GM11168 (cell line): ENCODE data around the gene SLC1A2.
"Not testable (repeated sequence)": the region's sequence is repeated elsewhere in the genome, so short reads cannot be mapped to it uniquely, and the experiment has no call there.

ENCODE experiments used
- in situ Hi-C: fragments of 300-500 bp; cut with MboI; formaldehyde crosslinking; loops from one replicate; pipeline ENCODE4 v1.12.0; 2022; ENCODE audit warnings: low sequenced_read_pairs; ENCODE audit not compliant: unreplicated experiment

The SLC1A2 gene

GRCh38 chr11:35235936-35236666 is 183.3 kb downstream of the SLC1A2 start:
- in situ Hi-C loops, result loop anchor here (10.0 kb wide), 1 partner anchor 311 kb away; no protein-coding TSS in a partner anchor

DNA sequence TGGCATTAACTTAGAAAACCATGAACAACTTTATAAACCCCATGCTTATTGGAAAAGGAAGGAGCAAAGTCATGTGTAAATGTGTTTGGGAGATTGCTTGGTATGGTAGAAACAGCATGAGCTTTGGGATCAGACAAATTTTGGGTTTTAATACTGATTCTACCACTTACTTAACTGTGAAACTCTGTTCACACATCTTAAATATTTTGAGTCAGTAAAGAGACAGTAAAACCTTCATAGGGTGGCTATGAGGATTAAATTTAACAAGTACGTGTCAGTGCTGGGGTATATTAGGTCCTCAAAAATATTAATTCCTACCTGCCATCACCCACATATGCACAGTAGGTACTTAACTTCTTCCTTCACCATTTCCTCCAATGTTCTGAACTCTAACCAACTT is 183.9 kb downstream of the SLC1A2 start:
- in situ Hi-C loops, result loop anchor here (10.0 kb wide), 1 partner anchor 311 kb away; no protein-coding TSS in a partner anchor

DNA sequence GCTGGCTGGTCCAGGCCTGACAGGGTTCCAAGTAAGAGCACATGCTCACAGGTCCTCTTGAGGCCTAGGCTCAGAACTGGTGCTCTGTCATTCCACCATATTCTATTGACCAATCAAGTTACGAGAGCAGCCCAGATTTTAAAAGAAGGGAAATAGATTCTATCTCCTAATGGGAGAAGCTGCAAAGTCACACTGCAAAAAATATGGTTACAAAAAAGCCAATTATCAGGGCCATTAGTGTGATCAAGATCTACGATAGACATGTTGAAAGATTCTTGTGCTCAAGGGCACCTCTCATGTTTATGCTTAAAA is 184.2 kb downstream of the SLC1A2 start:
- in situ Hi-C loops, result loop anchor here (10.0 kb wide), 1 partner anchor 310 kb away; no protein-coding TSS in a partner anchor

- in situ Hi-C loops, result loop anchor here (10.0 kb wide), 1 partner anchor 310 kb away; no protein-coding TSS in a partner anchor
These were observed 184.8 kb downstream of the SLC1A2 start for GRCh38 chr11:35234460-35235156.

- in situ Hi-C loops, result loop anchor here (10.0 kb wide), 1 partner anchor 309 kb away; no protein-coding TSS in a partner anchor
These were observed 185.8 kb downstream of the SLC1A2 start for GRCh38 chr11:35233518-35233917.

DNA sequence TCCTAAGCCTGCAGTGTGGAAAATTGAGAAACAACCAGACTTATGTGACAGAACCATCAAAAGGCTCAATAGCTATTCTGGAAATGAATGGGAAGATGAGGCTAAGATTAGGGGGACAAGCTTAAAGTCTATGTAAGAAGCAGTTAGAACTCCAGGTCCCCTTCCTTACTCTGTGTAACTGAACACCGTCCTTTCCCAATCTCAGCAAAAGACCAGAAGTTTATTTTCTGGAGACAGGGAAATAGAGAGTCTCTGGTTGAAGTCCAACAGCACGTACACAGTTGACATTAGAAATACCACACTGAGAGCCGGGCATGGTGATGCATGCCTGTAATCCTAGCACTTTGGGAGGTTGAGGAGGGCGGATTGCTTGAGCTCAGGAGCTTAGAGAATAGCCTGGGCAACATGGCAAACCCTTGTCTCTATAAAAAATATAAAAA is 186.4 kb downstream of the SLC1A2 start:
- in situ Hi-C loops, result loop anchor here (10.0 kb wide), 1 partner anchor 308 kb away; no protein-coding TSS in a partner anchor

DNA sequence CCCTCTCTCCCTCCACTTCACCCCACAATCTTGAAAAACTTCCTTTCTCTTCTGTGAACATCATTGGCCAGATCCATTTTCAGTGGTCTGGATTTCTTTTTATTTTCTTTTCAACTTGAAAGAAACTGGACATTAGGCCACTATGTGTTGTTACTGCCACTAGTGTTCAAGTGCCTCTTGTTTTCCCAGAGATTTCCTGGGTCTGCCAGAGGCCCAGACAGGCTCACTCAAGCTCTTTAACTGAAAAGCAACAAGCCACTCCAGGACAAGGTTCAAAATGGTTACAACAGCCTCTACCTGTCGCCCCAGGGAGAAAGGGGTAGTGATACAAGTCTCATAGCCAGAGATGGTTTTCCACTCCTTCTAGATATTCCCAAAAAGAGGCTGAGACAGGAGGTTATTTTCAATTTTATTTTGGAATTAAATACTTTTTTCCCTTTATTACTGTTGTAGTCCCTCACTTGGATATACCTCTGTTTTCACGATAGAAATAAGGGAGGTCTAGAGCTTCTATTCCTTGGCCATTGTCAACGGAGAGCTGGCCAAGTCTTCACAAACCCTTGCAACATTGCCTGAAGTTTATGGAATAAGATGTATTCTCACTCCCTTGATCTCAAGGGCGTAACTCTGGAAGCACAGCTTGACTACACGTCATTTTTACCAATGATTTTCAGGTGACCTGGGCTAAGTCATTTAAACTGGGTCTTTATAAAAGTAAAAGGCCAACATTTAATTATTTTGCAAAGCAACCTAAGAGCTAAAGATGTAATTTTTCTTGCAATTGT is 188.1 kb downstream of the SLC1A2 start:
- in situ Hi-C loops, result loop anchor here (10.0 kb wide), 1 partner anchor 306 kb away; no protein-coding TSS in a partner anchor

DNA sequence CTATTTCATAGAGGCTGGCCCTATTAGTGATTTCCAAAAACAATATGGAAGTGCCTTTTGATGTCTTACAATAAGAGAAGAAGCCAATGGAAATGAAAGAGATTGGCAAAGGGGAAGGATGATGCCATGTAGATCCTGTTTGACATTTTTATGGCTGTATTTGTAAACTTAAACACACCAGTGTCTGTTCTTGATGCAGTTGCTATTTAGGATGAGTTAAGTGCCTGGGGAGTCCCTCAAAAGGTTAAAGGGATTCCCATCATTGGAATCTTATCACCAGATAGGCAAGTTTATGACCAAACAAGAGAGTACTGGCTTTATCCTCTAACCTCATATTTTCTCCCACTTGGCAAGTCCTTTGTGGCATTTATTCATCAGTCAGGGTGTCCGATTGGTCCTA is 189.0 kb downstream of the SLC1A2 start:
- in situ Hi-C loops, result loop anchor here (10.0 kb wide), 1 partner anchor 306 kb away; no protein-coding TSS in a partner anchor

DNA sequence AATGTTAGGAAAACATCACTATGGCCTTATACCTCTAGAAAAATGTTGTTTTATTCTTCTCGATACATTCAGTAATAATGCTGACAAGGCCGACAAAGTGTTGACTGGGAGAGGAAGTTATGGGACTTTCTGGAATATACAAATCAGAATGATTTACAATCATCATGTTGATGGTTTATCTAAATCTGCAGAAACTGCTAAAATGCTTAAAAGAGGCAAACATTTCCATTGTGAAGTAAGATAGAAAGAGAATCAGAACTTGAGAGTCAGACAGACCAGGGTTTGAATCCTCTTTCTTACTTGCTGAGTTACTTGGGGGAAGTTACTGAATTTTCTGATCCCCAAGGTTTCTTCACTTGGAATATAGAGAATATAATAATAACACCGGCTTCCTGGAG is 191.0 kb downstream of the SLC1A2 start:
- in situ Hi-C loops, result no loop called here

GRCh38 chr11:35227576-35228327 is 191.6 kb downstream of the SLC1A2 start:
- in situ Hi-C loops, result no loop called here

DNA sequence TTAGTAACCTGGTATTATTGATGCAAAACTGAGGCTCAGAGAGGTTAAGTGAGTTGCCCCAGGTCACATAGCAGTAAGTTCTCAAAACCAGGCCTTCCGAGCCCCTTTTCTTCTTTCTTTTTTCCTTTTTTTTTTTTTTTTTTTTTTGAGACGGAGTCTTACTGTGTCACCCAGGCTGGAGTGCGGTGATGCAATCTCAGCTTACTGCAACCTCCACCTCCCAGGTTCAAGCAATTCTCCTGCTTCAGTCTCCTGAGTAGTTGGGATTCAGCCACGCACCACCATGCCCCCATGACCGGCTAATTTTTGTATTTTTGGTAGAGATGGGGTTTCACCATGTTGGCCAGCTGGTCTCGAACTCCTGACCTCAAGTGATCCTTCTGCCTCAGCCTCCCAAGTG is 192.6 kb downstream of the SLC1A2 start:
- in situ Hi-C loops, result not testable (repeated sequence)

DNA sequence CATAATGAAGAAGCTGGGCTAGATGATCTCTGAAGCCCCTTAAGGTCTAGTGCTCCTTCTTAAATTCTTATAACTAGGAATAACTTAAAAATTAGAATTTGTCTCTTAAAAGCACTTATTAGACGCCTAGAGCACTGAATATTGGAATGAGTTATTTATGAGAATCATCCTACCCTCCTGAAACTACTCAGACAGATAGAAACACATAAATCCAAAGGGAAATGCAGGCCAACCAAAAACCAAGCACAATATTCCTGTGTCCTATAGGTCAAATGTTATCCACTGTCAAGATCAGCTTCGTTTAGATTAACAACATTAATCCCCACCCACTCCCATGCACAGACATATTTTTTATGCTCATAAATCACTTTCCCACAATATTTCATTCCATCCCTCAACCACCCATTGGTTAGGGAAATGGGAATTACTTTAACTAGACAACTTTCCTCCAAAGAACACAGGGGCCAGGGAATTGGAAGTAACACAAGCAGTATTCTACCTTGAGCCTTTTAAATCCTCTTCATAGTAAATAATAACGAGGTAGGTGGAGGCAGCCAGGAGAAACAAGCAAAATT is 193.3 kb downstream of the SLC1A2 start:
- in situ Hi-C loops, result no loop called here

- in situ Hi-C loops, result no loop called here
These were observed 195.4 kb downstream of the SLC1A2 start for GRCh38 chr11:35223991-35224390.

GRCh38 chr11:35223371-35223796 is 196.0 kb downstream of the SLC1A2 start:
- in situ Hi-C loops, result no loop called here

GRCh38 chr11:35218956-35219355 is 200.4 kb downstream of the SLC1A2 start:
- in situ Hi-C loops, result no loop called here

DNA sequence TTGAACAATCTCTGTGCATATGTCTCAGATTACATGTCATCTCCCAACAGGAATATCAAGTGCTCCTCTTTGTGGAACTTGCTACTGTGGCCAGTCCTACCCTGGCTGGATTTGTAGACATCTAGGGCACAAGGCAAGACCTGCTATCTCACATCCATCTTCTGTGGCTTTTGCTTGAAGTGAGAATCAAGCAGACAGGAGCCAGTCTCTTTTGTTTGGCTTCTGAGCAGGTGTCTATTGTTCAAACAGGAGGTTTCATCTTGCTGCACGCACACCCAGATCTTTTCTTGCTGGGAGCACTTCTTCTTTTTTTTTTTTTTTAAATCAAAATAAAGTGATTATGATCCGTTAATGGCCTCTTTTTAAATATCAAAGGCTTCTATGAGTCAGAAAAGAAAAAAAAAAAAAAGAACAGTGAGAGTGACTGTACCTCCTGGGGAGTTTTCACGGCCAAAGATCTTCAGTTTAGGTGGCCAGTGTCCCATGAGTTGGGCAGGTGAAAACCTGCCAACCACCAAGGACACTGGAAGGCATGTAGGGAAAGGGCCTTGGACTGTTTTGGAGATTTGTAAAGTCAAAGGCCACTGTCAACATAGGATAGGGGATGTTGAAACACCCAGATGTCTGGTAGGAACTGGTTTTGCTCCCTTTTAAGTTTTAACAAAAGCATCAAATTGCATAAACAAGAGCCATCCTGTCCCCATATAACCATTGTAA is 202.2 kb downstream of the SLC1A2 start:
- in situ Hi-C loops, result no loop called here

GRCh38 chr11:35215945-35216344 is 203.4 kb downstream of the SLC1A2 start:
- in situ Hi-C loops, result no loop called here

DNA sequence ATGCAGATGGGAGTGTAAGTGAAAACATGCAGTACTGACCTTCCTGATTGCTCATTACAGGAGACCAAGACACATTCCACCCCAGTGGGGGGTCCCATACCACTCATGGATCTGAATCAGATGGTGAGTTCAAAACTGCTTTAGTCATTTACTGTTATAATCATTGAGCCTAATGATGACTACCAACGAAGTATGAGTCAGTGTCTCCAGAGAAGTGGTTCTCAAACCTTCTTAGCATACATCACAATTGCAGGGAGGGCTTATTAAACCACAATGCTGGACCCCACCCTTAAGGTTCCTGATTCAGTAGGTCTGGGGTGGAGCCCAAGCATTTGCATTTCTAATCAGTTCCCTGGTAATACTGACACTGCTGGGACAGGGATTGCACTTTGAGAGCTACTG is 204.6 kb downstream of the SLC1A2 start:
- in situ Hi-C loops, result no loop called here

DNA sequence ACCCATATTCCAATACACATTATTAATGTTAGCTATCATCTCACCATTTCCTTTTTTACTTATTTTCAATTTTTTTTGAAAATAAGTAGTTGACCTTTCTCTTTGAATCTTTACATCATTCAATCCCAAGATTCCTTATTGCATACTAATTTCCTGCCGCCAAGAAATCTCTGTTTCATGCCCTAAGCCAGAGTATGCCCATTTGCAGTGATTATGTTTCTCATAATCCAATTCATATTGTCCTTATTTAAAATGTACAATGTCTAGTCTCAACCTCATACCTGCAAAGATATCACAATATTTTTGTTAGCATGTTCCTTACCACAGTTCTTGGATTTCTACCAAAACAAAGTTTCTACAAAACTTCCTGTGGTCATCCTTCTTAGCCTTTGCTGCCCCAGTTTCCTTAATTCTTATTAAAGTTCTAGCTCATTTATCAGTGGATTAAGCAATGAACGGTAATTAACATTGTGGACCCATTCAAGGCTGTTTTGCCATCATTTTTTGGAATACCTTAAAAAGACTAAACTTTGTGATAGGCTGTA is 205.1 kb downstream of the SLC1A2 start:
- in situ Hi-C loops, result no loop called here
